NT2/D1 (cell line): ENCODE measurements around the gene DOCK6.

Experiments
- DNase-seq: peaks from one replicate; pipeline ENCODE4 v3.0.0-alpha.2; 2011; ENCODE audit warnings: low read depth, low spot score
- H3K27me3 ChIP-seq: 2 replicates; pipeline ENCODE4 v1.6.0; 2011; ENCODE audit warnings: mild to moderate bottlenecking; ENCODE audit not compliant: insufficient read length, insufficient read depth
- H3K36me3 ChIP-seq: 2 replicates; pipeline ENCODE4 v1.6.1; 2011; ENCODE audit warnings: mild to moderate bottlenecking, low read length, mixed read lengths; ENCODE audit not compliant: insufficient read depth, insufficient read length
- H3K4me1 ChIP-seq: 2 replicates; pipeline ENCODE4 v1.5.1; 2011; ENCODE audit not compliant: insufficient read depth, insufficient read length
- H3K4me3 ChIP-seq: 2 replicates; pipeline ENCODE4 v1.5.1; 2011; ENCODE audit warnings: low read depth; ENCODE audit not compliant: insufficient read length
- H3K9ac ChIP-seq: 2 replicates; pipeline ENCODE4 v1.6.0; 2011; ENCODE audit warnings: low read depth; ENCODE audit not compliant: insufficient read length
- H3K9me3 ChIP-seq: 2 replicates; pipeline ENCODE4 v1.5.1; 2011; ENCODE audit warnings: mild to moderate bottlenecking, low read length; ENCODE audit not compliant: insufficient read depth
- SUZ12 ChIP-seq: IDR thresholded peaks from 2 replicates; pipeline ENCODE4 v1.6.1; 2011; ENCODE audit not compliant: insufficient read length, insufficient read depth; ENCODE audit errors: extremely low read depth
- YY1 ChIP-seq: IDR thresholded peaks from 2 replicates; pipeline ENCODE4 v1.6.1; 2011; ENCODE audit not compliant: insufficient read length, insufficient read depth
- ZNF274 ChIP-seq: IDR thresholded peaks from 2 replicates; pipeline ENCODE4 v1.6.1; 2011; ENCODE audit warnings: mild to moderate bottlenecking, low read depth, low read length

DOCK6 gene

GRCh38 chr19:11209839-11210655 lies 52.3 kb downstream of the DOCK6 start:
- Histone ChIP-seq H3K4me1 (no peaks in the 10 kb centered on the region), H3K36me3 (peaks cover 47% of the 10 kb centered on the region), H3K27me3 (no peaks in the 10 kb centered on the region), H3K9ac (no peak overlapping the region), H3K4me3 (no peak overlapping the region), H3K9me3 (no peaks in the 10 kb centered on the region)
- no peak for DNase-seq
- TF ChIP-seq ZNF274 (no peak), SUZ12 (no peak), YY1 (no peak)

- Histone ChIP-seq H3K4me1 (no peaks in the 10 kb centered on the region), H3K9me3 (no peaks in the 10 kb centered on the region), H3K9ac (no peak overlapping the region), H3K4me3 (no peak overlapping the region), H3K27me3 (no peaks in the 10 kb centered on the region), H3K36me3 (peaks cover 42% of the 10 kb centered on the region)
- DNase-seq, result no peak
- TF ChIP-seq YY1, result no peak
- TF ChIP-seq SUZ12, result no peak
- TF ChIP-seq ZNF274, result no peak
Observed at GRCh38 chr19:11208561-11209471, 53.5 kb downstream of the DOCK6 start.

GRCh38 chr19:11205939-11206570 lies 56.3 kb downstream of the DOCK6 start:
- Histone ChIP-seq H3K9me3 (no peaks in the 10 kb centered on the region), H3K4me1 (peaks cover 2% of the 10 kb centered on the region), H3K9ac (no peak overlapping the region), H3K27me3 (no peaks in the 10 kb centered on the region), H3K4me3 (no peak overlapping the region), H3K36me3 (peaks cover 40% of the 10 kb centered on the region)
- TF ChIP-seq SUZ12 (no peak), ZNF274 (no peak), YY1 (no peak)
- DNase-seq, result no peak

- TF ChIP-seq ZNF274 (no peak), SUZ12 (no peak), YY1 (no peak)
- Histone ChIP-seq H3K4me3 (no peak overlapping the region), H3K9me3 (no peaks in the 10 kb centered on the region), H3K9ac (no peak overlapping the region), H3K36me3 (peaks cover 37% of the 10 kb centered on the region), H3K27me3 (no peaks in the 10 kb centered on the region), H3K4me1 (peaks cover 2% of the 10 kb centered on the region)
- DNase-seq, result no peak
Observed at GRCh38 chr19:11204943-11205349, 57.4 kb downstream of the DOCK6 start.

GRCh38 chr19:11204076-11204602 lies 58.2 kb downstream of the DOCK6 start:
- no peak for DNase-seq
- H3K27me3 ChIP-seq, result no peaks in the 10 kb centered on the region
- no peak overlapping the region for H3K9ac ChIP-seq
- H3K4me3 ChIP-seq, result no peak overlapping the region
- TF ChIP-seq SUZ12 (no peak), YY1 (no peak), ZNF274 (no peak)
- peaks cover 2% of the 10 kb centered on the region for H3K4me1 ChIP-seq
- peaks cover 37% of the 10 kb centered on the region for H3K36me3 ChIP-seq
- no peaks in the 10 kb centered on the region for H3K9me3 ChIP-seq

- H3K9me3 ChIP-seq, result no peaks in the 10 kb centered on the region
- no peak overlapping the region for H3K4me3 ChIP-seq
- peaks cover 2% of the 10 kb centered on the region for H3K4me1 ChIP-seq
- H3K36me3 ChIP-seq, result peaks cover 30% of the 10 kb centered on the region
- H3K9ac ChIP-seq, result peak overlapping the region; percentile 17
- H3K27me3 ChIP-seq, result no peaks in the 10 kb centered on the region
- DNase-seq, result no peak
- TF ChIP-seq YY1, result no peak
- no peak for TF ChIP-seq SUZ12
- no peak for TF ChIP-seq ZNF274
Observed at GRCh38 chr19:11203194-11204075, 58.9 kb downstream of the DOCK6 start.
